Hippocampal formation (tissue), 2 donors: ENCODE measurements around the gene CELF4.
A peak's percentile ranks its signal among the peaks of the same experiment; 100 is the strongest.

Experiments
- DNase-seq, 2 donors: peaks; one replicate each; lab custom pipeline; 2025; lab: John Stamatoyannopoulos, UW

CELF4 gene

GRCh38 chr18:37258131-37258530 lies 307.5 kb downstream of the CELF4 start:
- DNase-seq = no peak

DNA sequence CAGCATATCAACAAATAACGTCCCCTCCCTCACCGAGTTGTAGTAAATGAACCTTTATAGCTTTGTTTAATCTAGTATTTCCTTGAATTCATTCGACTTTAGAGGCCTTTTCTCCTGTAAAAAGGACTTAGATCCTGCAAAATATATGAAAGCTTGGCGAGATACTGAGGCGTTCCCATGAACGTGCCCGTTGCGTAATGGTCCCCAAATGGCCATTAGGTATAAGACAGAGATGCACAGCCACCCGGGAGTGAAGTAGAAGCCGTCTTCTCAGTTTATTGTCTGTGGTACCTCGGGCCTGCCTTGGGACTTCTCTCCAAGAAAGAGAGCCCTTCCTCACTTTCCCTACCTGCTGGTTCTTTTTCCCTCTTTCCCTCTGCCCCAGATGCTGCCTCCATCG lies 310.6 kb downstream of the CELF4 start:
- DNase-seq = no peak

DNA sequence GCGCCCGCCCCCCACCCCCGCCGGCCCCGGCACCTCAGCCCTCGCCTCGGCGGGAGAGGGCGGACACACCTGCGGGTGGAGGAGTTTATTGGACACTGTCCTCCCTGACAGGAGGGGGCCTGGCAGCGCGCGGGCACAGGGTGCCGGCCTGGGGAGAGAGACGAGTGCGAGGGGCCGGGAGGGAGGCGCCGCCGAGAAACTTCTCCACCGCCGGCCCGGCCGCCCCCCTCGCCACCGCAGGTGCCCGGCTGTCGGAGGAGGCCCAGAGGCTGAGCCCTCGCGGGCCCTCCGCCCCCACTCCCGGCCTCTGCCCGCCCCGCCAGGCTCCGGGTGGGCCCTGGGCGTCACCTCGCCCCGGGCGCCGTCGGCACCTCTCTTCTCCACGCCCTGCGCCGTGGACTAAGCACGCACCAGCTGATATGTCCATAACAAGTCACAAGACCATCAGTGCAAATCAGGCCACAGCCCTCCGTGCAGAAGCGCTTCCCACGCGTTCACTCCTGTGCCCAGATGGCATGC lies 311.3 kb downstream of the CELF4 start:
- no peak for DNase-seq

DNA sequence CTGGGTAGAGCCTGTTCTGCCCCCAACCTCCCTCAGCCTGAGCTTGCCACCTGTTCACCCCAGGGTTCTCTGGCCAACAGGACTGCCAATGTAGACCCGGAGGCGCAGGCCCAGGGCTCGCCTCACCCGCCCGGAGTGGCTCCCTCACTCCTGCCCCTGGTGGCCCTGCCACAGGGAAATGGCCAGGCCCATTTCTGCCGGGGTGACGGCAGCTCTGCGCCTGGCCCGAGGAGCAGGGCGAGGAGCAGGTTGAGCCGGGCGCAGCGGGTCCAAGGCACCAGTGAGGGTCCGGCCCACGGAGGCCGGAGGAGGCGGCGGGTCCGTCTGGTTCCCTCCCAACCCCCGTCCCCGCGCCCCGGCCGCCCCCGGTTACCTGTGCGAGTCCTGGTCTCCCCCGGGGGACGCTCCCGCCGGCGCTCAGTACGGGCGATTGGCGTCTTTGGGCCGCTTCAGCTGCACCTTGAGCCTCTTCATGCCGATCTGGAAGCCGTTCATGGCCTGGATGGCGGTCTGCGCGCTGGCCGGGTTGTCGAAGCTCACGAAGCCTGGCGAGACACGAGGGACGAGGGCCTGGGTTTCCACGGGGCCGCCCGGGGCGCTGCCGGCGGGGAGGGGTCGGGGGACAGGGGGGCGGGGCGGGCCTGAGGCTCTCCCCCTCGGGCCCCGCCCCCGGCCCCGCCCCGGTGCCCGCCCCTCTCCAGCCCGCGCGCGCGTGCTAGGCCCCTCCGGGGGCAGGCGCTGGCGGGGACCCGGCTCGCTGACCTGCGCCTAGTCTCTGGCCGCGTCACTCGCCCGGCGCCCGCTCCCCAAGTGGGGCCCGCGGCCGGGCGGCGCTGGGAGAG lies 312.0 kb downstream of the CELF4 start:
- no peak for DNase-seq

DNA sequence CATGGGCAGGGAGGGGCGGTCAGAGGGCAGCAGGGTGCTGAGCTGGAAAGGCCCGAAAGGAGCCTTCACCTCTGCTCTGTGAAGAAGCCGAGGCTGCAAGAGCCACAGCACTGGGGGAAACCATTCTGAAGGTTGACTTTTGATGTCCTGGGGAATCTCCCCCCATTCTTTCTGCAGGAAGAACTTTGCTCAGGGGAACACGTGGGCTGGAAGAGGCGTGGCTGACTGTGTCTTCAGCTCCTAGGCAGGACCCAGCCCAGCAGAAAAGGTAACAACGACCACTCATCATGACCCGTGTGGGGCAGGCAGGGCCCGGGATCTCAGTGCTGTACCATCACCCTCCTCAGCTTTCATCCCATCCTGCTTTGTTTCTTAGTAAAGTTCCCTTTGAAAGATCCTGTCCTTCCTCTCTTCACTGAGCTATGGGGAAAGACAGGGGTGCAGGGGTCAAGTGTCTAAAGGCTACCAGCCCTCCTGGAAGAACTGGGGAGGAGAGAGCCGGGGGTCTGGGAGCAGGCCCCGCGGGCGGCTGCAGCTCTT lies 312.7 kb downstream of the CELF4 start:
- no peak for DNase-seq

DNA sequence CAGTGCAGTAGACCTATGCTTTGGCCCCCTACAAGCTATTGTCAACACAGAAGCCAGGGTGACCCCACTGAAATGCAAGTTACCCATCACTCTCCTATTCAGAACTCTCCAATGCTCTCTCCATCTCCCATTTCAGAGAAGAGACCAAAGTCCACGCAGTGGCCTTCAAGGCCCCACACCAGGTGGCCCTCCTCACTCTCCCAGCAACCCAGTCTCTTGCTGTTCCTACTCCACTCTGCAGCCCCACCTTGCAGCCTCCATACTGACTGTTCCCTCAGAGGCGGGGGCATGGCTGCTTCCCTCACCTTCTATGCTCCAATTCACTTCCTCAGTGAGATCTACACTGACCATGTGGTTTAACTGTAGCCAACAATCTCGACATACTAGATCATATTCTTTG lies 313.3 kb downstream of the CELF4 start:
- no peak for DNase-seq

- no peak for DNase-seq
Observed at GRCh38 chr18:37251679-37252078, 313.9 kb downstream of the CELF4 start.

DNA sequence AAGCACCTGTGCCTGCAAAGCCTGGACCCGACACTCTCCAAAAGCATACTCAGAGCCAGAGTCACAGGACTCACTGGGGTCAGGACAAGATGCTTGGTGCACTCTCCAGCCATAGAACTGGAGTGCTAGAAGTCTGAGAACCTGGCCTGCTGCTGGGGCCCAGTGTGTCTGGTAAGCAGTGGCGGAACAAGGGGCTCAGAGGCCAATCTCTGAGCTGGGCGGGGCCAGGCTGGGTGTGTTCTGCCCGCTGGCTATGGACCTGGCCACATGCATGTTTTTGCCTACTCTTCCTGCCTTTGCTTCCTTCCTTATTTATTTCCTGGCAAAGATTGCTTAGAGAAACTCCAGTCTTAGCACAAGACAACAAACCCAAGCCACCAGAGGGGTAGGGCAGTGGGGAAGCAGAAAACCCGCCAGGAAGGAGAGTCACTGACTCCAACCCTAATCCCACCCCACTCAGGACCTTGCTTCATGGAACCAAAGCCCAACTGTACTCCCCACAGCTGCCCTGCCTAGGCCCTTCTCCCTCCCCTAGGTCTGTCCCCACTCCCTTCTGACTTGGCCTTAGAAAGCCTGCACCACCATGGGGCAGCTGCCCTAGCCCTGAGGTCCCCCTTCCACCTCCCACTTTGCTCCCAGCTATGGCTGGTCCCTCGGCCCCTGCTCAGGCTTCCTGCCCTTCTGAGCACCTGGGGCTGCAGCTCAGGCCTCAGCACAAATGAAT lies 315.5 kb downstream of the CELF4 start:
- no peak for DNase-seq

GRCh38 chr18:37249171-37249886 lies 316.3 kb downstream of the CELF4 start:
- no peak for DNase-seq

DNA sequence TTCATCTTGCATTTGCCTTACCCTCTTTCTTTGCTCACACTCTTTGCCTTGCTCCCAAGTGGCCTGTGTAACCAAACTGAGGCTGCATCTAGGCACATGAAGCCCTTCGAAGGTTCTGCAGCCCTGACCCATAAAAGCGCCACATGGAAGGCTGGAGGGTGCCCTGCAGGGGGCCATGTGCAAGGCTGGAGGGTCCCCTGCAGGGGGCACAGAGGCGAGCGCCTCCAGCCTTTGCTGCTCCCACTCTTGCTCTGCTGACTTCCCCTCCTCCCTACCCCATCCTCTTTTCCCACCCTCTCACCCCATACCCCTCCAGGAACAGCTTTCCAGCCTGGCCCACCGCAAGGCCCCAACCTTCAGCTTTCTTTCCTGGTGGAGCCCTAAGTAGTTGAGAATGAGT lies 317.3 kb downstream of the CELF4 start:
- DNase-seq = no peak

- no peak for DNase-seq
Observed at GRCh38 chr18:37247497-37248161, 318.0 kb downstream of the CELF4 start.

GRCh38 chr18:37246779-37247340 lies 318.7 kb downstream of the CELF4 start:
- no peak for DNase-seq

GRCh38 chr18:37244618-37245017 lies 321.0 kb downstream of the CELF4 start:
- DNase-seq = no peak

- DNase-seq = no peak
Observed at GRCh38 chr18:37243741-37244140, 321.9 kb downstream of the CELF4 start.

DNA sequence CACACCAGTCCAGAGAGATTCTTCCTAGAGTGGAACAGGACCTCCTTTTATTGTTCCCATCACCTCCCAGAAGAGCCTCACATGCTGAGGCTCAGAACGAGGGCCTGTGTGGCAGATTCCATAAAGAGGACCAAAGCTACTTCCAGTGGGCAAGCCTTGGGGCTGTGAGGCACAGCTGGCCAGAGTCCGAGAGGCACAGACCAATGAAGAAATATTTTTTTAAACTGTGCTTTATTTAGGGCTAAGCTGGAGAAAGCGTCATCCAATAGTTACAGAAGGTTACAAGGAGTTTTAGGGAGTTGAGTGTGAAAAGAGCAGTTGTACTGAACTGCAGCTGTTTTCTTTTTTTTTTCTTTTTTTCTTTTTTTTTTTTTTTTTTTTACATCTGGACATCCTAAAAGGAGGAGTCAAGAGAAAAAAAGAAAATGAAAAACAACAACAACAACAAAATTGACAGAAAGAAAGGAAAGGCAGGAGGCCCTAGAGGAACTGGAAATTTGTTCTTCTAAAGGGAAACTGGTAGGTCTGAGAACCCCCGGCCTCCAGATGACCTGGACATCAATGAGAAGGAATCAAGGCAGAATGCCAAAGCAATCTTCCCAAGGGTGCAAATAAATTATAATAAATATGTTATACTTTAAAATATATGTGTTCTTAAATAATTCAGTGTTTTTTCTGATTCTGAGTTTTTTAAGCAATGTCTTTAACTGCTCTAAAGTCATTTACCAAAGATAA lies 322.6 kb downstream of the CELF4 start:
- DNase-seq = no peak

GRCh38 chr18:37242091-37242490 lies 323.5 kb downstream of the CELF4 start:
- no peak for DNase-seq

DNA sequence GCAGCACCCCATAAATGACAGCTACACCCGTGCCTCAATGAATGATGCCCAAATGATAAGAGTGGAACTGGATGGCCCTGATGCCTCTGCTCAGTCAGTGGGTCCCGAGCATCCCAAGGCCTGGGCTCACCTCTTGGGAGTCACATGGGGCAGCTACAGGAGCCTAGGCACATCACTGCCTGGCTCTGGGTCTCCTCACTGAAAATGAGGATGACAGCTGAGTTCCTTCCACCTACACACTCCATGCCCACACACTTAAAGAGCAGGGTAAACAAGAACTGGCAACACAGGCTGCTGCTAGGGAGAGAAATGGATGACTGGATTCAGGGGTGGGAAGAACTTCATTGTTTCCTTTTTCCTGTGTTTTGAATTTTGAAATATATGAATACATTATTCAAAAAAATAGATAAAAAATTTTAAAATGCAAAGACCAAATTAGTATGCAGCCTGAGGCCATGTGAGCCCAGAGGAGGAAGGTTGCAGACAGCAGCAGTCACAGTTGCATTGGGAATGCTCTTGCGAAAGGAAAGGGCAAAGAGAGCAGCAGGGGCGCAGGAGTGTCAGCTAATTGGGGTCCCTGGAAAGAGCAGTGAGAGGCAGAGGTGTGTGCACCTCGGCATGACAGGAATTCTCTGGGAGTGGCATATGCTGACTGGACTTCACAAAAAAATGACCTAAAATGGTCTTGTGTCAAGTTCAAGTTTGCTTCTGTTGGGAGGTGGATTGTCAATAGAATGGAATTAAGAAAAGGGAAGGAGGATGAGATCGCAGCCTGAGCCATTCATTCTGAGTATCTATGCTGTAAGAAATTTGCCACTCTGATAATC lies 327.1 kb downstream of the CELF4 start:
- peak in 1 of 2 donors; percentile 16 for DNase-seq

DNA sequence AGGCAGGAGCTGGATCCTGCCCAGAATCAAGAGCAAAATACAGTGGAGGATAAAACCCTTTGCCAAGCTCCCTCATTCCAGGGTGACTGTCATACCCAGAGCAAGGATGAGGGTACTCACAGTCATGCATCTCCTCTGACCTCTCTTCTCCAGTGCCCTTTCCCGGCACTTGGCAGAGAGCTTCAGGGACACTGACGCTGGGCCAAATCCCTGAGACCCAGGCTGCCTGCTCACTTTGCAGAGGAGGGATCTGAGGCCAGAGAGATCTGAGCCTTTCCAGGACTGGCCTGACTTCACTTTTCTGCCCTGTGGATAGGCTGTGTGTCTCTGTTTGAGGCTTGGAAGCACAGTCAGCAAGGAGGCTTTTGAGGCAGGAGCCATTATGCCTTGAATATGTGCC lies 330.0 kb downstream of the CELF4 start:
- no peak for DNase-seq

GRCh38 chr18:37231251-37231650 lies 334.3 kb downstream of the CELF4 start:
- DNase-seq = no peak

GRCh38 chr18:37230768-37231167 lies 334.8 kb downstream of the CELF4 start:
- no peak for DNase-seq
